Hepatocyte (in vitro differentiated cells): ENCODE results near the gene USH2A.

Experiments
- EZH2 ChIP-seq: fragments of 200-600 bp; sonication (generic); IDR thresholded peaks from 2 replicates; pipeline ENCODE4 v1.6.1; 2016; ENCODE audit warnings: antibody characterized with exemption, mild to moderate bottlenecking, borderline replicate concordance
- TF ChIP-seq, protein P1 (sequence below): fragments of 200-600 bp; sonication (generic); IDR thresholded peaks from 2 replicates; pipeline ENCODE4 v1.5.1; 2016; ENCODE audit warnings: antibody characterized with exemption, mild to moderate bottlenecking; ENCODE audit not compliant: poor library complexity

DNA sequence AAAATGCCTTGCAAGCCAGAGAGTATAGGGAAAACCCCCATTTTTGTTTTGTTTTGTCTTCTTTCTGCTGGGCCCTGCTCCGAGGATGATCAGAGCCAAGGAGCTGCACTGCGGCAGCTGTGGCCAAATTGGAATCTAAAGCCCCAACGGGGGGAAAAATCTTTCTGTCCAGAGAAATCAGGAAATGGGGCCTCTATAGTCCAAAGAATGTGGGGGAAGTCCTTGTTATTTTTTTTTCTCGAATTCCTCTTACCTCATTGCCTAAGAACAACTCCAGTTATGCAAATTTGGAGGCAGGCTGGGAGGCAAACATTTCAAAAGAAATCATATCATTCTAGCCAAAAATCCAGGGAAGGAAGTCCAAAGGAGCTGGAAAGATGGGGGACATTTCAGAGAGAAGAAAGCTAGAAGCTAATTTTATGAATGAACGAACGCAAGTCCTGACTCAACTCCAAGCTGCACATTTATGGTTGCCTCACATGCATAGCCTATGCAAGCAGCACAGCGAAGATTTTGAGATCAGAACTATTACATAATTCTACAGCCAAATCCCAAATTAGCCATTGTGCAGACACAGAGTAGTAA lies 592.9 kb downstream of the USH2A start:
- TF ChIP-seq, protein P1, sequence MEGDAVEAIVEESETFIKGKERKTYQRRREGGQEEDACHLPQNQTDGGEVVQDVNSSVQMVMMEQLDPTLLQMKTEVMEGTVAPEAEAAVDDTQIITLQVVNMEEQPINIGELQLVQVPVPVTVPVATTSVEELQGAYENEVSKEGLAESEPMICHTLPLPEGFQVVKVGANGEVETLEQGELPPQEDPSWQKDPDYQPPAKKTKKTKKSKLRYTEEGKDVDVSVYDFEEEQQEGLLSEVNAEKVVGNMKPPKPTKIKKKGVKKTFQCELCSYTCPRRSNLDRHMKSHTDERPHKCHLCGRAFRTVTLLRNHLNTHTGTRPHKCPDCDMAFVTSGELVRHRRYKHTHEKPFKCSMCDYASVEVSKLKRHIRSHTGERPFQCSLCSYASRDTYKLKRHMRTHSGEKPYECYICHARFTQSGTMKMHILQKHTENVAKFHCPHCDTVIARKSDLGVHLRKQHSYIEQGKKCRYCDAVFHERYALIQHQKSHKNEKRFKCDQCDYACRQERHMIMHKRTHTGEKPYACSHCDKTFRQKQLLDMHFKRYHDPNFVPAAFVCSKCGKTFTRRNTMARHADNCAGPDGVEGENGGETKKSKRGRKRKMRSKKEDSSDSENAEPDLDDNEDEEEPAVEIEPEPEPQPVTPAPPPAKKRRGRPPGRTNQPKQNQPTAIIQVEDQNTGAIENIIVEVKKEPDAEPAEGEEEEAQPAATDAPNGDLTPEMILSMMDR = no peak
- TF ChIP-seq EZH2 = no peak
